GM18508 (cell line): ENCODE results near the gene RAMP1.
"Not testable (repeated sequence)": the region's sequence is repeated elsewhere in the genome, so short reads cannot be mapped to it uniquely, and the experiment has no call there.

Source experiments
- ATAC-seq: cut with Tn5 transposase; IDR thresholded peaks from one replicate; pipeline ENCODE4 v1.9.1; 2021; ENCODE audit warnings: moderate number of reproducible peaks; ENCODE audit not compliant: insufficient read depth, unreplicated experiment

The RAMP1 gene

DNA sequence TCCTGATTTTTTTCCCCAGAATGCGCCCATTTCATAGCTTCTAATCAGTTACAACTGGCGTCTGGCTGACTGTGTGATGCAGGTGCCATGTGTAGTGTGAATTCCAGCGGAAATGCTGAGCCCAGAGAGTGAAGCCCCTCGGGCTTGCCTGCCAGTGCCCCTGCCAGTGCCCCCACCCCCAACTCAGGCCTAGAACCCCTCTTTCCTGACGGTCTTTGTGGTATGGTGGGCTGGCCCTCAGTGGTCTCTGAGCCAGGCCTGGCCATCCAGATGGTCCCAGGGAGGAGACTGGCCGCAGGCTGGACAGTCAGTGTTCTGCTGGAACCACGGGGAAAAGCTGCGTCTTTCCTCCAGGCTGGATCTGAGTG lies 3.1 kb downstream of the RAMP1 start:
- no peak for ATAC-seq

DNA sequence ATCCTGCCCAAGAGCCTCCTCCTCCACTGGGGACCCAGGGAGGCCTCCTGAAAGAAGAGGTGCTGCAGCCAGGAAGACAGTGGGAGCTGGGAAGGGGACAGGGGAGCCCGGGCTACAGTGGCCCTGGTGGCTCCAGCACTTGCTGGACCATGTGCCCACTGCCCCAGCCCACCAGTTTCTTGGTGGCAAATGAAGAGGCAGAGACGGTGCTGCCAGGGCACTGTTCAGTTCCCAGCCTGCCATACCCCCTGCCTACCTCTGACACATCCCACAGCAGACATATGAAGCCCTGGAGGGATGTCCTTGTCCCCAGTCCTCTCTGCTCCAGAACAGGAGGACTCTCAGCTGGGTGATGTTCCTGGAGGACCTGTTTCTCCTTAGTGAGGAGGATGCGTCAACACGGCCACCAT lies 3.7 kb downstream of the RAMP1 start:
- ATAC-seq = no peak

DNA sequence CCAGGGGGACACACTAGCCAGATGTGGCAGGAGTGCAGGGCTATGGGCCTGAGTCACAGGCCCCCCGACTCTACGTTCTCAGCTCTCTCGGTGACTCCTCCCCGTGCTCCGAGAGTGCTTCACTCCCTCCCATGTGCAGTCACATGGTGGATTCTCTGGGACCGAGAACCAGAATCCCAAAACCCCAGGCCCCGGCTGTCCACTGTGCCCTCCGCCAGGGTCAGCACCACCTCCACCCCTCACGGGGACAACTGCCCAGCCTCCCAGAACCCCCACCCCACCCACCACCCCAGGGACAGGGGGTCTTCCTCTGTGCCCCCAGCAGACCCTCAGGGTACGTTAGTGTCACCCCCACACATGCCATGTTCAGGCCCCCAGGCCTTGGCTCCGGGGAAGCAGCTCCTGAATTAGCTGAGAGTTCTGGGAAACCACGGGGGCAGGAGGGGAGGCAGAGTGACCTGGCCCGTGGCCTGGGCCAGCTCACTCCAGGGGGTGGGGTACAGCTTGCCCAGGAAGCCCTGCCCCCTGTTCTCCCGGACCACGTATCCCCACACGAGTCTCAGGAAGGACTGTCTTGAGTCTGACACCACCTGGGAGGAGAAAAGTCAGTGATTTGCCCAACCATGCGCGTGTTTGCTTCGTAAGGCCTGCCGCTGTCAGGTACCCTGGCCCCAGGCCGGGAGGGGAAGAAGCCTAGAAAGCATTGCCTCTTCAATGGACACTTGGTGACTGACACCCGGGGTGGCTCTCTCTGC lies 4.4 kb downstream of the RAMP1 start:
- no peak for ATAC-seq

DNA sequence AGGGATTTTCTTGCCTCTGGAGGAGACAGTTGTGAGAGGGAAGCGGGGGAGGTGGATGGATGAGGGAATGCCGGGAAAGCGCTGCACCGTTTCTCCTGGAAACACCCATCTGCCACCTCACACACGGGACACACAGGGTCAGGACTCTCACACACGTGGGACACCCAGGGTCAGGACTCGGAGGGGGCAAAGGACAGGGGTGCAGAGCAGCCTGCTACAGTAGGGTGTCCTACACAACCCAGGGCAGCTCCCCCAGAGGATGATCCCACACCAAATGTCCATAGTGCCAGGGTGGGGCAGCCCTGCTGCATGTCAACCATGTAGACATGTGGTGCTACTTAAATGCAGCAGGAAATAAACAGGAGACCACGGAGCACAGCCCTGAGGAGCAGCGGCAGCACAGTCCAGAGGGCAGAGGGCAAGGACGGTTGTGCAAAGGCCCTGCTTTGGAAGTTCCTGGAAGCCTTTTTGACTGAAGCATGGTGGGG lies 5.1 kb downstream of the RAMP1 start:
- no peak for ATAC-seq

DNA sequence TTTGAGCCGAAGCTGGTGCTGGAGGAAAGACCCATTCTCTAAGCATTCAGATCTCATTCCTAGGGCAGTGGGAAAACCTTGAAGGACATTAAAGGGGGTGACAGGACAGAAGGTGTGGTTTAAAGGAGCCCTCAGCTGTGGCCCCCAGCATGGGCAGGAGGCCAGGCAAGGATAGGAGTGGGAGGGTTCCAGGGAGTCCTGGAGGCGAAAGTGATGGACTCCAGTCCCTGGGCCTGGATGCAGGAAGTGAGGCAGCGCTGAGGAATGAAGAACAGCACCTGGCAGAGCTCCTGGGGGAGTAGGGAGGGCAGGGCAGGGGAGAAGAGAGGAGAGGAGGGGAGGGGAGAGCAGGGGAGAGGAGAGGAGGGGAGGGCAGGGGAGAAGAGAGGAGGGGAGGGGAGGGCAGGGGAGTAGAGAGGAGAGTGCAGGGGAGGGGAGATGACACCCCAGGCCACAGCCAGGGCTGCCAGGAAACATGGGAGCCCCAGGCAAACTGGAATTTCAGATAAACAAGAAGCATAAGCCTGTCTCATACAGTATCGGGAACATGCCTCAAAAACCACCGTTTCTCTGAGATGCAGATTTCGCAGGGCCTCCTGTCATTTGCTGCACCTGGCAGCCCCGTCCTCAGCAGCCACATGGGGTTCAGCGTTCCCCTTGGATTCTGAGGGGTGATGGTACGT lies 5.7 kb downstream of the RAMP1 start:
- no peak for ATAC-seq

DNA sequence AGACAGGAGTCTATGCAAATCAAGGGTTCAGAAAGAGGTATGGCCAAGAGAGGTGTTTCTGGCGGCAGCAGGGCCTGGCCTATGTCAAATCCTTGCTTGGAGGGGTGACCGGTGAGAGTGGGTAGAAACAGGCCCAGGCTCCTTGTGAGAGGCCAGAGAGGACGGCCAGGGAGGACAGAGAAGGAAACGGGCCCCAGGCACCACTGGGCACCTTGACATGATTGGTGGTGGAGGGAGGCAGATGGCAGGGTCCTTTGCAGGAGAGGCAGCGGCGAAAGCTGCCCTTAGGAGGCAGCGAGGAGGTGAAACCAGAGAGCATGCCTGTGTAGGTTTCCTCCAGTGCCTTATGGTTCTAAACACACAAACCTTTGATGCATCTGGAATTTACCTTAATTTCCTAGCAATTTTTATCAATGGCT lies 6.2 kb downstream of the RAMP1 start:
- no peak for ATAC-seq

DNA sequence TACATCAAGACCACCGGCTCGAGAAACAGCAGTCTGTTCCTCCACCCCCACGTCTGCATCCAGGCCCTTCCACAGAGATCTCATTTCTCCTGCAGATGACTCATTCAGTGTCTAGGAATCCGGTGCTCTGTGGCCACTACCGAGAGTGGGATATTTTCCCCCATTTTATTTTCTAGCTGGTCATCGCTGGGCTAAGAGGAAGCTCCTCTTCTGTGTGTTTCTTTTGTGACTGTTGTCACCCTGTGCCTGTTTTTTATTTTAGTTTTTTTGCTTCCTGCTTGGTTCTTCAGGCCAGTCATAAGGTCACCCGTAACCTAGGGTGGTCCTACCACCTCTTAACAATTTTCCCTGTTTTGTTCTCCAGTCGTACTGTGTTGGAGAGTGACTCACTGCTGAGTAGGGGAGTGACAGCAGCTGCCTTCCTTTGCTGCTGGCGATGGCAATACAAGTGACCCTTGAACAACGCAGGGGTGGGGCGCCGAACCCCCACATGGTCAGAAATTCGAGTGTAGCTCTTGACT lies 6.7 kb downstream of the RAMP1 start:
- no peak for ATAC-seq

DNA sequence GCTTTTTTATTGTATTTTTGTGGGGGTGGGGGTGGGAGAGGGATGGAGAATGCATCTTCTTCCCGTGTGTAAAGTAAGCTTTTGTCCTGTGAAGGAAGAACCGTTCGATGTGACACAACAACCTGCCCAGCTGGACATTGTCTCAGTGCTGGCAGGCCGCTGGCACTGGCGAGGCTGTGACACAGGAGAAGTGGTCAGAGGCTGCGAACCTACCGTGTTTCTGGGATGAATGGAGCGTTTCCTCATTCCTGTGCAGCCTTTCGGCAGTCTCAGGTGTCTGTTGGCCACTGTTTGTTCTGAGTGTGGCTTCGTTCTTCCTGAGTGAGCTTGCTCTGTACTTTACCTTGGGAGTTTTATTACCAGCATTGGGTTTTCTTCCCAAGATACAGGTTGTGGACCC lies 8.0 kb downstream of the RAMP1 start:
- no peak for ATAC-seq

DNA sequence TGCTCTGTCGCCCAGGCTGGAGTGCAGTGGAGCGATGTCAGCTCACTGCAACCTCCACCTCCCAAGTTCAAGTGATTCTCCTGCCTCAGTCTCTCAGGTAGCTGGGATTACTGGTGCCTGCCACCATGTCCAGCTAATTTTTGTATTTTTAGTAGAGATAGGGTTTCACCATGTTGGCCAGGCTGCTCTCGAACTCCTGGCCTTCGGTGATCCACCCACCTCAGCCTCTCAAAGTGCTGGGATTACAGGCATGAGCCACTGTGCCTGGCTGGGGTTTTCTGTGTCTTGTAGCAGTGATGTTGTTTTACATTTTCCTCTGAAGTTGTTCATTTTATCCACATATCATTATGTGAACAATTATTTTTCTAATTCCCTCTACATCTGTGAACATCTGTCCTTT lies 8.7 kb downstream of the RAMP1 start:
- ATAC-seq = not testable (repeated sequence)

DNA sequence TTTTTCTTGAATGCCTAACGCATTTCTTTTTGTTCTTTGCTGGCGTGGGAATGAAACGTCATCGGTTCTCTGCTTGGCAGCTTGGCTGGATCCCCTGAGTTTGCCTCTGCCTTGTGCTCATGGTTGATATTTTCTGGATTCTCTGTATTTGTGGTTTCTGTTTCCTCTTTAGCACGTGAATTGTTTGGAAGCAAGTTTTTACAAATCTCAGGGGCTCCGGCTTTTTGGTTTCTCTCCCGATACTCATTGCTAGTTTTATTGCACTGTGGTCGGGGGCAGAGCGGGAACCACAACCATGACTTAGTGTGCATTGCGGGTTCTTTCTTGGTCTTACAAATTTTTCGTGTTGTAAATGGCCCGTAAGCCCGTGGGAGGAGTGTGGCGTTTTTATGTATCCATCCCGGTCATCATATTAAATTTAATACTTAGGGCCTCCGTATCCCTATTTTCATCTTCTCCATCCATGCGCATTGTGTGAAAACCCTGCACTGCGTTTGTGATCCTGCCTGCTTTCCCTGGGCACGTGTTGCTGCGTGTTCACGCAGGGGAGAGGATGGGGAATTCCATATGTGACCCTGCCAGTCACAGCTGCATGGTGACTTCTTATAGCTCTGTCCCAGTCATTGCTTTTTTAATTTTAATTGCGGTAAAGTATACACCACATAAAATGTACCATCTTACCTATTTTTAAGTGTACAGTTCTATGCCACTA lies 9.4 kb downstream of the RAMP1 start:
- no peak for ATAC-seq

DNA sequence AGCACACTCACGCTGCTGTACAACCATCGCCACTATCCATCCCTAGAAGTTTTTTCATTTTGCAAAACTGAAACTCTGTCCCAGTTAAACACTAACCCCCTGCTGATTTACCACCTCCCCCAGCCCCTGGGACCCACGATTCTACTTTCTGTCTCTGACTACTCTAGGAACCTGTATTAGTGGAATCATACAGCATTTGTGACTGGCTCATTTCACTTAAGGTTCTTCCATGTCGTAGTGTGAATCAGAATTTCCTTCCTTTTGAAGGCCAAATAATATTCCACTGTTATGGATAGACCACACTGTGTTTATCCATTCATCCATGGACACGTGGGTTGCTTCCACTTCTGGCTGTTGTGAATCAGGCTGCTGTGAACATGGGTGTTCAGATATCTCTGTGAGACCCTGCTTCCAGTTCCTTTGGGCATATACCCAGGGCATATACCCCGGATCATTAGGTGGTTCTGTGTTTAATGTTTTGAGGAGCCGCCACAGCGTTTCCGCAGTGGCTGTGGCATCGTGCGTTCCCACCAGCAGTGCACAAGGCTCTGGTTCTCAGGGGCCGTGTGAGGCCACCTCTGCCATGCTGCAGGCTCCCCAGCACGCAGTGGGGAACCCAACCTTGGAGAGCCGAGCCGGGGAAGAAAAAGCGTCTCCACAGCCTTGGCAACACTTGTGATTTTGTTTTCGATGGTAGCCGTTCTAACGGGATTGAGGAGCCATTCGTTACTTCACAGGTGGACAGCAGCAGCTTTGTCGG lies 10.1 kb downstream of the RAMP1 start:
- ATAC-seq = no peak

DNA sequence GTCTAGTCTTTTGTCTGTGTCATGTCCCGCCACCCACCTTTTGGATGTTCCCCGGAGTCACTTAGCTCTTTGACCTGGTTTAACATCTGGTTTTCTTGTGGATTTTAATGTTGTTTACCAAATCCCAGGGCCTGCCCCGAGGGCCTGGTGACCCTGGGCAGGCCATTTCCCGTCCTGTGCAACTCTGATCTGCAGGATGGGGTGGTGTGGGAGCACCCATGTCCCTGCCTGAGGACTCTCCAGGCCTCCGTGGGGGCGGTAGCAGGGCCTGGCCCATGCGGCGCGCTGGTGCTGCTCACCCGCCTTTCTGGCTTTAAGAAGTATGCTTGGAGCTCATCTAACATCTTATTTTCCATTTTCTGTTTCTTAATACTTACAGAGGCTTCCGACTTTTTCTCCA lies 10.7 kb downstream of the RAMP1 start:
- no peak for ATAC-seq

DNA sequence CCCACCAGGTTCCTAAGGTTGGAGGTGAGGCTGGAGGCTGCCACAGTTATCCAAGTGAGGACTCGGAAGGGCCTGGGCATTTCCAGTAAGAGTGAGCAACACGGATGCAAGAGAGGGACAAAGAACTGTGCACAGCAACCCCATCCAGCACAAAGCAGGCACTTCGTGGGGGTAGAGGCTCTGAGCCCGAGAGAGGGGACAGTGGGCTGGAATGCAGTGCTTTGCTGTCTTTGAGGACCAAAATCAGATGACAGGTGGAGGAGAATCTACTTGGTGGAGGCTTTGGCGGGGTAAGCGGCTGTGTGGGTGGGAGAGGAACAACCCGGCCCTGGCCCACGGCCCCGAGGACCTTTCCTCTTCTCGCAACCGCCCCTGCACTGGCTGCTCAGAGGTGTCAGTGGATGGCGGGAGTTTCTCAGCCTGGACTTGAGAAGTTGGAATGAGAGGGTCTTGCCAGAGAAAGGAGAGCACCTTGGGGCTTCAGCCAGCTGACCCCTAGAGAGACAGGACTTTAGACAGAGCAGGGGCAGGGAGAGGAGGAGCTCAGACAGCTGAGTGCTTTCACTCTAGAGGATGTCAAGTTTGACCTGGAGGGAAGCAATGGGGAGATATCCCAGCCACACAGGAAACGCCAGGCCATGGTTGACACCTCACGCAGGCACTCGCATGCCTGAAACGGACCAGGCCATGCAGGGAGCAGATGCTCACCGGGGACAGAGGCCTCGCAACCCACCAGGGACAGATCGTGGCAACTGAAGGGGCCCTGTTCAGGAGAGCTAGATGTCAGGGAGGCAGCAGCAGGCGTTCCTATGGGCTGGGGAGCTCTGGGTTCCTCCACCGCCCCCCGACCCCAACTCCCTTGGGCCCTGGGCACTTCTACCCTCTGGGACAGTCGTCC lies 11.6 kb downstream of the RAMP1 start:
- ATAC-seq = no peak

DNA sequence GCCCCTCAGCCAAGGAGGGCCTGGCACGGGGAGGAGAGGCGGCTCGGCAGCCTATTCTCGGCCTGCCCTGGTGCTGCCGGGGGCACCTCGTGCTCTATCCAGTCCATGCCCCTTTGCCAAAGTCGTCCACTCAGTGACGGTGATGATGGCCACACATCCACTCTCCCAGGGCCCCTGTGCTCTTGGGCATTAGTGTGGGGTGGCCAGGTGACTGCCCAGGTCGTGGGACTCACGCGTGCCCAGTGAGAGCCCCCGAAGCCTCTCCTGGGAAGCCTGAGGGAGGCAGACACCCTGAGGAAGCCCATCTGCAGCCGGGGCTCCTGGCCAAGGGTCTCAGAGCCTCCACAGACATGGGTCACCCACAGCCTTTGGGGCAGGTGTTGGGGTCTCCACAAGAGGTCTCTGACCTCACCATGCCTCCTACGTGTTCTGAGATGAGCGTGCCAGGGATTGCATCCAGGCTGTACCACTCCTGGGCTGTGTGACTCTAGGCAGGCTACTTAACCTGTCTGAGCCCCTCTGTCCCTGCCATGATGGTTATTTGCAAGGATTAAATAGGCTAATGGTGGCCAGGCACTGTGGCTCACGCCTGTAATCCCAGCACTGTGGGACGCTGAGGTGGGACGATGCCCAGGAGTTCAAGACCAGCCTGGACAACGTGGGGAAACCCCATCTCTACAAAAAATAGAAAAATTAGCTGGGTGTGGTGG lies 12.9 kb downstream of the RAMP1 start:
- ATAC-seq = no peak

DNA sequence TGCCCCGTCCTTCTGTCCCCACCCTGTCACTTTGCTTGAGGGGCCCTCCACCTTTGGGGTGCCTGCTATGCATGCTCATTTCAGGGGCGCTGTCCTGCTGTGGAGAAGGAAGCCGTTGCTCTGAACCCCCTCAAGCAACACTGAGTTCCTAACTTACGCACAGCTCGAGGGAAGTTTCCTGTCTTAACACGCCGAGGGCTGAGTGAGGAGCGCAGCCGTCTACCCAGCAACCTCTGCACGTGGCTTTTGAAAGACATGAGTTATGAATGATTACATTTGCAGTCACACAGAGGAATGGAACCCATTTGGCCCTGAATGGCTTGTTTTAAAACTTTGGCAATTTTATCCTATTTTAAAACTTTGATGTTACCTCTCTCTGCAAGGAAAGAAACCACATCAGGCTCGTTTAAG lies 14.0 kb downstream of the RAMP1 start:
- no peak for ATAC-seq

DNA sequence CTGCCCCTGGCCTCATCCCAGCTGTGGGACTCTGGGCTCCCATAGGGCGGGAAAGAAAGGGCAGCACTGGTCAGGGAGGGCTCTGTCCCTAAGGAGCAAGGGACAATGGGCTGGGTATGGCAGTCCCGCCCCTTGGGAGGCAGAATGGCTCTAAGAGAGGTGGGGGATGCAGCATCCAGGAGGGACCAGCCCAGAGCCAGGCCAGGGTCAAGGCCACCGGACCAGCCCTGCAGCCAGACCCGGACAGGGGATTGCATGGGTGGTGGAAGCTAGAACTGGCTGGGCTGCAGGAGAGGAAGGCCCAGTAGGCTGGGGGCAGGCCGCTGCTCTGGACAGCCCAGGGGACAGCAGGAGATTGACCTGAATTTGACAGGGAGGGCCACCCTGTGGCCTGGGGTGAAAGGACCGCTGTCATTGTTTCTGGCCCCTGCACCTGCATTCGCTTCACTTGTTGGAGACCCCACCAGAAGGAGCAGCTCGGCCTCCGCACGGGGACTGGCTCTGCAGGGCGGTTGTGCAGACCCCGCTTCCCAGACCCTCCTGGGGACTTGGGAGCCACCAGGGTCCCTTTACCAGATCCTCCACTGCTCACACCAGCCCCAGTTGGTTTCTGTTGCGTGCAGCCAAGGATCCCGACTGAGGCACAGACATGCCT lies 14.6 kb downstream of the RAMP1 start:
- ATAC-seq = no peak

DNA sequence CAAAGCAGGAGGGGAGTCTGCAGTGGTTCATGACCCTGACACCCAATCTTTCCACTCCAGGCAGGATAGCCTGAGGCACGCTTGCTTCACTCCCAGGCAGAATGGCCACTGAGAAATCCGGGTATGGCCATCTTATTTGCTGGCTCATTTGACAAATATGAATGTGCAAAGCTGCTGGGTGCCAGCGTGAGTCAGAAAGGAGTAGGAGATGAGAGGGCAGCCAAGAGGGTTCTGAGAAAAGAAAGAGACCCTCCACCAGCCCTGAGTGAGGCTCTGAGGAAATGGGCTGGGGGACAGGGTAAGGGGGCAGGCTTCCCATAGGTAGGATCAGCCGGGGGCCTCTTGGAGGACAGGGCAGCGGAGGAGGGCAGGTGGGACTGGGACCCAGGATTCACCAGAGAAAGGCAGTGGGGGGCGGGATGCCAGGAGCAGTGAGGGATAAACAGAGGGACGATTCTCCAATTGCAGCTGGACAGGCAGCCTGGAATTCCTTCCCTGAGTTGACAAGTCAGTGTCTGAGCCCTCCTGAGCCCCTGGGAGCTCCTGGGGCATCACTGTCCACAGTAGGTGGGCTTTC lies 15.2 kb downstream of the RAMP1 start:
- no peak for ATAC-seq
